ENCODE results near the gene PPP4R1. TPM values are rescaled to one million over a fixed set of nuclear protein-coding genes. Genes with fewer than 3 reads are reported as not detected.
A peak's percentile ranks its signal among the peaks of the same experiment; 100 is the strongest.

Gene PPP4R1
- total RNA-seq, 1 experiment from 2014 or later, result 65.2 TPM

DNA sequence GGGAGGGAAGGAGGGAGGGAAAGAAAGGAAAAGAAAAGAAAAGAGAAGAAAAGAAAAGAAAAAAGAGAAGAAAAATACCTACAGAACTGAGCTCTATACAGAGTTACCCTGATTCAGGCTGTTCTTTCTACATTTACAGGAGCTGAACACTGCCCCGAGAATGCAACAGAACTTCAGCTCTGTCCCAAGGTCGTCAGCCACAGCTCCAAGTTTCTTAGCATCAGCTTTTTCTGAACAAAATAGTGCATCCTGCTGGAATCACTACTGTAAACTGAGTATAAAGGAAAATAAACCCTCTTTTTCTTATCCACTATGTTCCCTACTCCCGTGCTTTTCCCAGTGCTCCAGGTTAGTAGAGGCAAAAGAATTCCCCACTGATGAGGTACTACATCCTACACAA is 4.7 kb upstream of the PPP4R1 start:
- BruUV-seq (replicated peaks), result no TSS peak
- ChIA-PET CTCF (interaction anchor here (0.7 kb wide), 1 partner anchor 637 kb away, joined by 3 read pairs; no protein-coding TSS in a partner anchor), POLR2A (ENCODE audit: low non-redundant PET) (no interaction called here)
- TF ChIP-seq, protein P1, sequence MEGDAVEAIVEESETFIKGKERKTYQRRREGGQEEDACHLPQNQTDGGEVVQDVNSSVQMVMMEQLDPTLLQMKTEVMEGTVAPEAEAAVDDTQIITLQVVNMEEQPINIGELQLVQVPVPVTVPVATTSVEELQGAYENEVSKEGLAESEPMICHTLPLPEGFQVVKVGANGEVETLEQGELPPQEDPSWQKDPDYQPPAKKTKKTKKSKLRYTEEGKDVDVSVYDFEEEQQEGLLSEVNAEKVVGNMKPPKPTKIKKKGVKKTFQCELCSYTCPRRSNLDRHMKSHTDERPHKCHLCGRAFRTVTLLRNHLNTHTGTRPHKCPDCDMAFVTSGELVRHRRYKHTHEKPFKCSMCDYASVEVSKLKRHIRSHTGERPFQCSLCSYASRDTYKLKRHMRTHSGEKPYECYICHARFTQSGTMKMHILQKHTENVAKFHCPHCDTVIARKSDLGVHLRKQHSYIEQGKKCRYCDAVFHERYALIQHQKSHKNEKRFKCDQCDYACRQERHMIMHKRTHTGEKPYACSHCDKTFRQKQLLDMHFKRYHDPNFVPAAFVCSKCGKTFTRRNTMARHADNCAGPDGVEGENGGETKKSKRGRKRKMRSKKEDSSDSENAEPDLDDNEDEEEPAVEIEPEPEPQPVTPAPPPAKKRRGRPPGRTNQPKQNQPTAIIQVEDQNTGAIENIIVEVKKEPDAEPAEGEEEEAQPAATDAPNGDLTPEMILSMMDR (conservative IDR thresholded peaks at IDR 0.05; ENCODE audit: low read depth, low read length), result no peak
- no peak for TF ChIP-seq EZH2 (IDR thresholded peaks at IDR 0.05; ENCODE audit: borderline replicate concordance, low read depth, low read length, poor library complexity, severe bottlenecking)
- intact Hi-C loops (cut with micrococcal nuclease; ENCODE audit: unreplicated experiment), result loop anchor here (10.0 kb wide), 3 partner anchors 156 to 906 kb away; partner anchors contain the start of gene NAPG
- Histone ChIP-seq H3K36me3 (ENCODE audit: insufficient read depth, low read length, poor library complexity, severe bottlenecking) (no peaks in the 10 kb centered on the region), H3K4me1 (ENCODE audit: insufficient read depth, low read length, poor library complexity, severe bottlenecking) (peaks cover 4% of the 10 kb centered on the region), H3K27ac (ENCODE audit: low read depth, low read length, poor library complexity, severe bottlenecking) (no peak overlapping the region), H3K27me3 (replicated peaks; ENCODE audit: insufficient read depth, low read depth, low read length, poor library complexity) (no peaks in the 10 kb centered on the region), H3K4me3 (ENCODE audit: low read depth, low read length, poor library complexity, severe bottlenecking) (no peak overlapping the region), H3K9me3 (ENCODE audit: low read depth, low read length, poor library complexity, severe bottlenecking) (no peaks in the 10 kb centered on the region)
- peak; percentile 19 for DNase-seq (ENCODE audit: low spot score)

DNA sequence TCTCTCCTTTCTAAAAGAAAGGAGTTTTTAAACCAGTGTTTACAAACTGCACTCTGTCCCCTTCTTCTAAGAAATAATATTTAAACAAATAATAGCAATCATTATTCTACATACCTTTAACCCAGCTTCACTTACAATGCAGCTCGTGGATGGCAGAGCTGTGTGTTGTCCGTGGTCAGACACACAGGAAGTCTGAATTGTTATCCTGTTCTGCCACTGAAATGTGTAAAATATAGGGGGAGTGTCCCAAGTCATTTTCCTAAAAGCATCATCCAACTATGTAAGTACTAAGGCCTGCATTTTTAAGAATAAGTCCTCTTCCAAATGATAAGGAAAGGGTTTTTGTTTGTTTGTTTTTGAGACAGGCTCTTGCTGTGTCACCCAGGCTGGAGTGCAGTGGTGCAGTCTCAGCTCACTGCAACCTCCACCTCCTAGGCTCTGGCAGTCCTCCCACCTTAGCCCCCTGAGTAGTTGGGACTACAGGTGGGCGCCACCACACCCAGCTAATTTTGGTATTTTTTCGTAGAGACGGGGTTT is 2.7 kb upstream of the PPP4R1 start:
- Histone ChIP-seq H3K27me3 (replicated peaks; ENCODE audit: insufficient read depth, low read depth, low read length, poor library complexity) (no peaks in the 10 kb centered on the region), H3K27ac (ENCODE audit: low read depth, low read length, poor library complexity, severe bottlenecking) (no peak overlapping the region), H3K4me1 (ENCODE audit: insufficient read depth, low read length, poor library complexity, severe bottlenecking) (peaks cover 15% of the 10 kb centered on the region), H3K4me3 (ENCODE audit: low read depth, low read length, poor library complexity, severe bottlenecking) (no peak overlapping the region), H3K36me3 (ENCODE audit: insufficient read depth, low read length, poor library complexity, severe bottlenecking) (no peaks in the 10 kb centered on the region), H3K9me3 (ENCODE audit: low read depth, low read length, poor library complexity, severe bottlenecking) (no peaks in the 10 kb centered on the region)
- TF ChIP-seq, protein P1 (conservative IDR thresholded peaks at IDR 0.05; ENCODE audit: low read depth, low read length), result no peak
- no peak for TF ChIP-seq EZH2 (IDR thresholded peaks at IDR 0.05; ENCODE audit: borderline replicate concordance, low read depth, low read length, poor library complexity, severe bottlenecking)
- intact Hi-C loops (cut with micrococcal nuclease; ENCODE audit: unreplicated experiment), result loop anchor here (10.0 kb wide), 3 partner anchors 158 to 908 kb away; partner anchors contain the start of gene NAPG
- no TSS peak for BruUV-seq (replicated peaks)
- CTCF ChIA-PET, result no interaction called here
- peak; percentile 8 for DNase-seq (ENCODE audit: low spot score)
- POLR2A ChIA-PET (ENCODE audit: low non-redundant PET), result no interaction called here

- no TSS peak for BruUV-seq (replicated peaks)
- no peaks in the 10 kb centered on the region for H3K9me3 ChIP-seq (ENCODE audit: low read depth, low read length, poor library complexity, severe bottlenecking)
- H3K27me3 ChIP-seq (replicated peaks; ENCODE audit: insufficient read depth, low read depth, low read length, poor library complexity), result no peaks in the 10 kb centered on the region
- intact Hi-C loops (cut with micrococcal nuclease; ENCODE audit: unreplicated experiment), result loop anchor here (10.0 kb wide), 3 partner anchors 159 to 909 kb away; partner anchors contain the start of gene NAPG
- no peak overlapping the region for H3K27ac ChIP-seq (ENCODE audit: low read depth, low read length, poor library complexity, severe bottlenecking)
- H3K4me3 ChIP-seq (ENCODE audit: low read depth, low read length, poor library complexity, severe bottlenecking), result no peak overlapping the region
- no peaks in the 10 kb centered on the region for H3K36me3 ChIP-seq (ENCODE audit: insufficient read depth, low read length, poor library complexity, severe bottlenecking)
- peaks cover 16% of the 10 kb centered on the region for H3K4me1 ChIP-seq (ENCODE audit: insufficient read depth, low read length, poor library complexity, severe bottlenecking)
- ChIA-PET POLR2A (ENCODE audit: low non-redundant PET) (no interaction called here), CTCF (no interaction called here)
- no peak for DNase-seq (ENCODE audit: low spot score)
- TF ChIP-seq, protein P1 (conservative IDR thresholded peaks at IDR 0.05; ENCODE audit: low read depth, low read length), result no peak
- no peak for TF ChIP-seq EZH2 (IDR thresholded peaks at IDR 0.05; ENCODE audit: borderline replicate concordance, low read depth, low read length, poor library complexity, severe bottlenecking)
Observed at GRCh38 chr18:9616049-9616448, 1.7 kb upstream of the PPP4R1 start.

Measured in A673 (cell line).